WTC11 (cell line): Measurements from ENCODE around the gene WDR64.

ENCODE experiments used
- KAT7 ChIP-seq: sonication (generic); formaldehyde crosslinking; IDR thresholded peaks from 2 replicates; pipeline ENCODE4 v1.8.1; 2023; ENCODE audit warnings: missing genetic modification reagents, mild to moderate bottlenecking, borderline replicate concordance
- NR1H2 ChIP-seq: sonication (generic); formaldehyde crosslinking; IDR thresholded peaks from 2 replicates; pipeline ENCODE4 v1.9.0; 2021; ENCODE audit warnings: mild to moderate bottlenecking, moderate library complexity, missing genetic modification reagents
- NR2C2 ChIP-seq: sonication (generic); formaldehyde crosslinking; IDR thresholded peaks from 2 replicates; pipeline ENCODE4 v1.8.0; 2022; ENCODE audit warnings: mild to moderate bottlenecking, missing genetic modification reagents
- NR3C1 ChIP-seq: sonication (generic); formaldehyde crosslinking; conservative IDR thresholded peaks from 2 replicates; pipeline ENCODE4 v1.8.1; 2023; ENCODE audit warnings: low read depth, mild to moderate bottlenecking, missing genetic modification reagents
- TF ChIP-seq, protein P1 (sequence below): fragments of 200-600 bp; IDR thresholded peaks from 2 replicates; pipeline ENCODE4 v1.8.0; 2022; ENCODE audit warnings: antibody characterized with exemption
- TF ChIP-seq, protein P2 (sequence below): sonication (generic); formaldehyde crosslinking; IDR thresholded peaks from 2 replicates; pipeline ENCODE4 v1.8.1; 2023; ENCODE audit warnings: mild to moderate bottlenecking, missing genetic modification reagents, moderate library complexity

GRCh38 chr1:241800640-241801039 is 148.6 kb downstream of the WDR64 start:
- TF ChIP-seq, protein P1, sequence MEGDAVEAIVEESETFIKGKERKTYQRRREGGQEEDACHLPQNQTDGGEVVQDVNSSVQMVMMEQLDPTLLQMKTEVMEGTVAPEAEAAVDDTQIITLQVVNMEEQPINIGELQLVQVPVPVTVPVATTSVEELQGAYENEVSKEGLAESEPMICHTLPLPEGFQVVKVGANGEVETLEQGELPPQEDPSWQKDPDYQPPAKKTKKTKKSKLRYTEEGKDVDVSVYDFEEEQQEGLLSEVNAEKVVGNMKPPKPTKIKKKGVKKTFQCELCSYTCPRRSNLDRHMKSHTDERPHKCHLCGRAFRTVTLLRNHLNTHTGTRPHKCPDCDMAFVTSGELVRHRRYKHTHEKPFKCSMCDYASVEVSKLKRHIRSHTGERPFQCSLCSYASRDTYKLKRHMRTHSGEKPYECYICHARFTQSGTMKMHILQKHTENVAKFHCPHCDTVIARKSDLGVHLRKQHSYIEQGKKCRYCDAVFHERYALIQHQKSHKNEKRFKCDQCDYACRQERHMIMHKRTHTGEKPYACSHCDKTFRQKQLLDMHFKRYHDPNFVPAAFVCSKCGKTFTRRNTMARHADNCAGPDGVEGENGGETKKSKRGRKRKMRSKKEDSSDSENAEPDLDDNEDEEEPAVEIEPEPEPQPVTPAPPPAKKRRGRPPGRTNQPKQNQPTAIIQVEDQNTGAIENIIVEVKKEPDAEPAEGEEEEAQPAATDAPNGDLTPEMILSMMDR, result no peak
- TF ChIP-seq NR2C2 (CRISPR knock-in tag) (no peak), NR3C1 (CRISPR knock-in tag) (no peak), NR1H2 (no peak), KAT7 (CRISPR knock-in tag) (no peak)
- TF ChIP-seq, protein P2, sequence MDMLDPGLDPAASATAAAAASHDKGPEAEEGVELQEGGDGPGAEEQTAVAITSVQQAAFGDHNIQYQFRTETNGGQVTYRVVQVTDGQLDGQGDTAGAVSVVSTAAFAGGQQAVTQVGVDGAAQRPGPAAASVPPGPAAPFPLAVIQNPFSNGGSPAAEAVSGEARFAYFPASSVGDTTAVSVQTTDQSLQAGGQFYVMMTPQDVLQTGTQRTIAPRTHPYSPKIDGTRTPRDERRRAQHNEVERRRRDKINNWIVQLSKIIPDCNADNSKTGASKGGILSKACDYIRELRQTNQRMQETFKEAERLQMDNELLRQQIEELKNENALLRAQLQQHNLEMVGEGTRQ, result no peak
